Lower lobe of right lung (tissue), 2 donors: Measurements from ENCODE around the gene PALLD. TPM values are rescaled to one million over a fixed set of nuclear protein-coding genes. Genes with fewer than 3 reads are reported as not detected.
A peak's percentile ranks its signal among the peaks of the same experiment; 100 is the strongest.

ENCODE experiments used
- ATAC-seq, 2 donors: fragments of 200-7000 bp; cut with Tn5 transposase; one replicate each; pipeline ENCODE4 v1.9.1; 2020 to 2022; ENCODE audit warnings: mild to moderate bottlenecking in 2 of 2, moderate library complexity in 2 of 2
- DNase-seq: peaks from one replicate; pipeline ENCODE4 v3.0.0-alpha.2; 2020
- H3K27ac ChIP-seq: fragments of 200-600 bp; one replicate; pipeline ENCODE4 v1.8.0; 2022
- H3K27me3 ChIP-seq: fragments of 200-600 bp; one replicate; pipeline ENCODE4 v1.8.0; 2022; ENCODE audit warnings: low read depth
- H3K36me3 ChIP-seq: fragments of 200-600 bp; one replicate; pipeline ENCODE4 v1.8.0; 2022; ENCODE audit warnings: mild to moderate bottlenecking
- H3K4me1 ChIP-seq: fragments of 200-600 bp; one replicate; pipeline ENCODE4 v1.8.0; 2022
- H3K4me3 ChIP-seq: fragments of 200-600 bp; one replicate; pipeline ENCODE4 v1.8.0; 2022; ENCODE audit warnings: mild to moderate bottlenecking
- H3K9me3 ChIP-seq: fragments of 200-600 bp; one replicate; pipeline ENCODE4 v1.8.0; 2022
- intact Hi-C: fragments of 100-400 bp; cut with DNase I; formaldehyde crosslinking; loops from one replicate; pipeline ENCODE4 v1.11.0; 2022
- total RNA-seq: library from RNA; stranded (reverse); fragmentation: NEBNext Ultra II Directional; extraction: Animal tissue kit (Norgen Biotek cat#: 25700); gene quantifications from one replicate; pipeline ENCODE4 v1.2.1, GENCODE V29; 2021
- TF ChIP-seq, protein P1 (sequence below): fragments of 200-600 bp; IDR thresholded peaks from one replicate; pipeline ENCODE4 v1.8.0; 2022; ENCODE audit warnings: antibody characterized with exemption, mild to moderate bottlenecking
- donor health status: DM: no; HTN: yes; CAD: no; lungs with severe emphysema.

Gene PALLD
- total RNA-seq, 1 donor from 2014 or later, result 91.9 TPM

DNA sequence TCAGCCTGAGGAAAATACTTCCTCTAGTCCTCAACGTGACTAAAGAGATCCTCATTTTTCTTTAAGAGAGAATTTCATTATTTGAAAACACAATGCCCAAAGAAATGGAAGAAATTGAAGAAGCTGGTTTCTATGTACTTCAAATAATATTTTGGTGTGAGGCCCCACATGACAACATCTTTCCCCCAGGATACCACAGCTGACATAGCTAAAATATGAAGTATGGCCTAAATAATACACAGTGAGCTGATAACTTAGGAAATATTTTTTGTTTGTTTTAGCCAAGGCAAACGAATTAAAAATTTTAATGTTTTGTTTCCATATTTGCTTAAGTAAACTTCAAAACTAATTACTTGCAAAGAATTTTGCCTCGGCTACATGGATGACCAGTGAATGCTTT, 364.0 kb downstream of the PALLD start:
- peak overlapping the region; percentile 41 for H3K27ac ChIP-seq
- intact Hi-C loops, result no loop called here
- no peaks in the 10 kb centered on the region for H3K27me3 ChIP-seq
- H3K4me3 ChIP-seq, result no peak overlapping the region
- peaks cover 30% of the 10 kb centered on the region for H3K4me1 ChIP-seq
- ATAC-seq, result no peak
- DNase-seq, result no peak
- TF ChIP-seq, protein P1, sequence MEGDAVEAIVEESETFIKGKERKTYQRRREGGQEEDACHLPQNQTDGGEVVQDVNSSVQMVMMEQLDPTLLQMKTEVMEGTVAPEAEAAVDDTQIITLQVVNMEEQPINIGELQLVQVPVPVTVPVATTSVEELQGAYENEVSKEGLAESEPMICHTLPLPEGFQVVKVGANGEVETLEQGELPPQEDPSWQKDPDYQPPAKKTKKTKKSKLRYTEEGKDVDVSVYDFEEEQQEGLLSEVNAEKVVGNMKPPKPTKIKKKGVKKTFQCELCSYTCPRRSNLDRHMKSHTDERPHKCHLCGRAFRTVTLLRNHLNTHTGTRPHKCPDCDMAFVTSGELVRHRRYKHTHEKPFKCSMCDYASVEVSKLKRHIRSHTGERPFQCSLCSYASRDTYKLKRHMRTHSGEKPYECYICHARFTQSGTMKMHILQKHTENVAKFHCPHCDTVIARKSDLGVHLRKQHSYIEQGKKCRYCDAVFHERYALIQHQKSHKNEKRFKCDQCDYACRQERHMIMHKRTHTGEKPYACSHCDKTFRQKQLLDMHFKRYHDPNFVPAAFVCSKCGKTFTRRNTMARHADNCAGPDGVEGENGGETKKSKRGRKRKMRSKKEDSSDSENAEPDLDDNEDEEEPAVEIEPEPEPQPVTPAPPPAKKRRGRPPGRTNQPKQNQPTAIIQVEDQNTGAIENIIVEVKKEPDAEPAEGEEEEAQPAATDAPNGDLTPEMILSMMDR, result no peak
- peaks cover under 1% of the 10 kb centered on the region for H3K36me3 ChIP-seq
- H3K9me3 ChIP-seq, result no peaks in the 10 kb centered on the region

DNA sequence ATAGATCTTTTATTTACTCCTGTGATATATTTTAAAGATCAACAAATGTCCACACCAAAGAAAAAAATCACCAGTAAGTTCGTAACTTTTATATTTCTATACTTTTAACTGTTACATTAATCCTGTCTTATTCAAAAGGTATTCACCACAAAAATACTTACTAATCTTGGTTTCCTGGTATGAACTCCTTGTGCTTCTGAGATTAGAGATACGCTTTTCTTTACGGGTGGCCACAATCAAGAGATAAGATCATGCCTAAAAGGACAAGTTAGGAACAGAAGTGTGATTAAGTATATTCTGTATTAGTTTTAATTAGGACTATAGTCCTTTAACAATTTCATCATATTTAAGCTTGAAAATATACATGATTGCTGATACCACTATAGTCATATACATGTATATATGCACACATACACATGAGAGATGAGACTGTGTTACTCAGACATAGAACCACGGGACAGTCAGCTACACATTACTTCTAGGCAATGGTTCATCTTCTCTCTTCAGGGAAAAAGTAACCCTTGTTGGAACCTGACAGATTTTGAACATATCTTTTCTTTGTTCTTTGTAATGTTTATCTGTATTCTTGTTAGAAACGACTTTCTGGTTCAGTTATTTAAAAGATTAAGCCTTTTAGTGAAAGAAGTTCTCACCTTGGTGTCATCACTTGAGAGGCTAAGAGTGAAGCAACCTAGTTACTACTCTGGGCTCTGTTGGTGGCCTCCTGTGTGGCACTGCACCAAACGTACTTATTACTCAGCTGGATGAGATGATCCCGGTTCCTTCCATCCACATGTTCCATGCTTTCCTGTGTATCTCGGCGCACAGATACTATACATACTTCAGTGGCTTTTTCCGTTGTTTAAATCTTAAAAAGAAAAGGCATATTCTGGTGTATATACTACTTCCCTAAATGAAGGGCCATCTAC, 367.1 kb downstream of the PALLD start:
- no peak for ATAC-seq
- TF ChIP-seq, protein P1, result no peak
- DNase-seq, result no peak
- Histone ChIP-seq H3K27me3 (no peaks in the 10 kb centered on the region), H3K27ac (no peak overlapping the region), H3K9me3 (no peaks in the 10 kb centered on the region), H3K4me1 (peaks cover 18% of the 10 kb centered on the region), H3K36me3 (no peaks in the 10 kb centered on the region), H3K4me3 (no peak overlapping the region)
- intact Hi-C loops, result no loop called here

DNA sequence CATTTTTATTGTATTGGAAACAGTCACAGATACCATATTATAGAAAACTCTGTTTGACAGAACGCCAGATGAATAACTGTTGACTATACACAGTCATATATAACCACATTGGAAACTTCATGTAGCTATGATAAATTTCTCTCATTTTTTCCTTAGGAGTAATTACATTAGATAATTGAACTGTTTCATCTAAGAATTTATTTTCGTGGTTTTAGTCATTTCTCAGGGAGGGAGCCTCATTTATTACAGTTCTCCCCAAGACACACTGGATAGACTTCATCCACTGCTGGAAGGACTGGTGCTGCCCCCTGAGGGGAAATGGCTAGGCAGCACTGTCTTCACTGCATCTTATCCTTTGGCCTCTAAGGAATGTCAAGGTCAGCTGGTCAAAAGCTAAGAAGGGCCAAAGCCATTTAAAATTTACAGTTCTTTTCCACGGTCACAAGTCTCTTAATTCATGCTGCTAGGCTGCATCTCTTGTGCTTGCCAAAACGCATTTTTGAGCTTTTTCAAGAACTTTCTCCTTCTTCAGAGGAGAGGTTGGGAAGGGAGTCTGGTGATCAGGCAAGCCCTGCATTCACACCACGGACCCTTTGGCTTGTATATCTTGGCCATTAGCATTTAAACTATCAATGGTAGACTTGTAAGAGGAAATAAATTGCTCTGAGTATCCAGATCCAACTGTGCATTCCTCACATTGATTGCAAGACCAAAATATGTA, 368.1 kb downstream of the PALLD start:
- Histone ChIP-seq H3K36me3 (no peaks in the 10 kb centered on the region), H3K4me1 (peaks cover 15% of the 10 kb centered on the region), H3K27me3 (no peaks in the 10 kb centered on the region), H3K27ac (no peak overlapping the region), H3K9me3 (no peaks in the 10 kb centered on the region), H3K4me3 (no peak overlapping the region)
- TF ChIP-seq, protein P1, result peak; percentile 27
- no peak for DNase-seq
- intact Hi-C loops, result no loop called here
- ATAC-seq, result peak; percentile 50 to 52

DNA sequence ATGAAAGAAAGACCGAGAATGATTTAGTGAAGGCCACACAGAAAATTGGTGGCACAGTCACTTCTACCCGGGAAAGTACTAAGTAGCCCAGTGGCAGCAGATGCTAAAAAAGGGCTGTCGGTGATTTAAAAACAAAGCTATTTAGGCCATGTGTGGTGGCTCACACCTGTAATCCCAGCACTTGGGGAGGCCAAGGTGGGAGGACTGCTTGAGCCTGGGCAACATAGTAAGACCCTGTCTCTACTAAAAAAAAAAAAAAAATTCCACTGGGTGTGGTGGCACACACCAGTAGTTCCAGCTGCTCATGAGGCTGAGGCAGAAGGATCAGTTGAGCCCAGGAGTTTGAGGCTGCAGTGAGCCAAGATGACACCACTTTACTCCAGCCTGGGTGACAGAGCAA, 369.0 kb downstream of the PALLD start:
- intact Hi-C loops, result no loop called here

DNA sequence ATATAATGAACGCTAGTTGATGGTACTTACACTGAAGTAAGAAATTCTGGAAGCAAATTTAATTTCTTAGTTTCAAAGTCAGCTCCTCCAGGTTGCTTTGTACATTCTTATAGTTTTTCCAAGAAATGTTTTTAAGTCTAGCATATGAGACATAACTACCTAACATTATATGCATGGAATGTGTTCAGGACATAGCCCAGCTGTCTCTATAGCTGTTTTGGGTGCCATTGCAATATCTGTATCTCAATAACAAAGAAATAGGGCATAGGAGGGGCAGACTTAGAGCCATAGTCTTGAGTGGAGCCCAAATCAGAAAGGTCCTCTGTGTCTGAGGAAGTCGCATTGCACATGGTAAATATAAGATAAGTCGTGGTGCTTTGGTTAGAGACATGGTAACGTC, 369.8 kb downstream of the PALLD start:
- H3K4me3 ChIP-seq, result no peak overlapping the region
- H3K4me1 ChIP-seq, result peaks cover 7% of the 10 kb centered on the region
- H3K27me3 ChIP-seq, result no peaks in the 10 kb centered on the region
- intact Hi-C loops, result no loop called here
- H3K9me3 ChIP-seq, result no peaks in the 10 kb centered on the region
- TF ChIP-seq, protein P1, result no peak
- no peak overlapping the region for H3K27ac ChIP-seq
- DNase-seq (no peak), ATAC-seq (no peak)
- no peaks in the 10 kb centered on the region for H3K36me3 ChIP-seq

More for the DNA sequence above, 369.0 kb downstream of the PALLD start:
- peaks cover 7% of the 10 kb centered on the region for H3K4me1 ChIP-seq
- DNase-seq, result no peak
- no peak for ATAC-seq
- no peaks in the 10 kb centered on the region for H3K9me3 ChIP-seq
- no peaks in the 10 kb centered on the region for H3K36me3 ChIP-seq
- TF ChIP-seq, protein P1, result no peak
- no peak overlapping the region for H3K4me3 ChIP-seq
- H3K27me3 ChIP-seq, result no peaks in the 10 kb centered on the region
- no peak overlapping the region for H3K27ac ChIP-seq
